ENCODE data around the gene TBX1. TPM values are rescaled to one million over a fixed set of nuclear protein-coding genes. Genes with fewer than 3 reads are reported as not detected.

Gene TBX1
- total and polyA plus RNA-seq, 2 of the 8 experiments (the other 6 are each of a cell fraction or from before 2014, with no cell fraction given), result 0.28 TPM; not detected in 1

DNA sequence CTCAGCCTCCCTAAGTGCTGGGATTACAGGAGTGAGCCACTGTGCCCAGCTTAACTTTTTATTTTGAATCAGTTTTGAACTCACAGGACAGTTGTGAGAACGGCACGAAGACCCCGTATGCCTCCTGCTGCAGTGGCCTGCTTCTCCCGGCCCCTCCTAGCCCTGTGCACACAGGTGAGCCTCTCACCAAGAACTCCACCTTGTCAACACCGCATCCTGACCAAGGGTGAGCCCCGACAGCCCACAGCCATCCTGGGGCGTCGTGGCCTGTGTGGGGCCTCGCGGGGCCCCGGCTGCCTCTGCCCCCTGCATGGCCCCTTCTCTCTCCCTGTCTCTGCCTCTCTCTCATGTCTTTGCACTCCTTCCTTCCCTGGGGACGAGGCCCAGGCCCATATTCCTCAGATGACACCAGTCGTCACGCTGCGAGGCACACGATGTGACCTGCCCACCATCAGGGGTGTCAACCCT lies 55.3 kb downstream of the TBX1 start:
- WGBS, 2 experiments (ENCODE audit: extremely low coverage in 1 of 2, insufficient coverage in 1 of 2, insufficient read length in 1 of 2, insufficient replicate concordance in 2 of 2, low coverage in 1 of 2, low lambda C conversion rate in 2 of 2, missing lambda C conversion rate in 1 of 2), result 98% methylated on average over 16 of the region's 16 CpGs; no CpG with 5 or more reads in 1 of the 2 experiments
- H3K4me3 ChIP-seq (ENCODE audit: extremely low read depth in 1 of 4, insufficient read depth in 2 of 4, low read depth in 3 of 4, low read length in 4 of 4), result no peak overlapping the region
- H4K91ac ChIP-seq (replicated peaks; ENCODE audit: insufficient read length, low read length), result no peak overlapping the region
- H4K8ac ChIP-seq (ENCODE audit: extremely low read depth, insufficient read depth, low read length), result no peak overlapping the region
- H2AK5ac ChIP-seq (ENCODE audit: low read depth, low read length), result no peak overlapping the region
- H3K14ac ChIP-seq (ENCODE audit: insufficient read length), result no peak overlapping the region
- H2BK120ac ChIP-seq (replicated peaks; ENCODE audit: low read depth, low read length), result no peak overlapping the region
- no peaks in the 10 kb centered on the region for H3K36me3 ChIP-seq (ENCODE audit: control insufficient read depth in 2 of 4, insufficient read depth in 4 of 4, low read length in 3 of 4)
- no peak overlapping the region for H3K23ac ChIP-seq (ENCODE audit: insufficient read length)
- no peak overlapping the region for H4K5ac ChIP-seq (ENCODE audit: insufficient read length, low read depth, low read length)
- no peak overlapping the region for H2BK15ac ChIP-seq (ENCODE audit: low read length)
- no peaks in the 10 kb centered on the region for H3K9me3 ChIP-seq (ENCODE audit: insufficient read depth in 2 of 2, low read depth in 1 of 2, low read length in 1 of 2)
- H3K23me2 ChIP-seq (ENCODE audit: low read depth, low read length), result peaks cover 2% of the 10 kb centered on the region; the same call in 1 of the 2 replicates
- H2BK12ac ChIP-seq (ENCODE audit: low read depth, low read length), result no peak overlapping the region
- no peak overlapping the region for H3K4me2 ChIP-seq (ENCODE audit: insufficient read depth in 1 of 2, low read depth in 2 of 2, low read length in 2 of 2)
- no peak overlapping the region for H2BK20ac ChIP-seq (ENCODE audit: low read length)
- peak in 1 of 2 experiments; percentile 35 for DNase-seq (ENCODE audit: low read depth in 1 of 2, low spot score in 2 of 2)
- no peak overlapping the region for H3K4ac ChIP-seq (replicated peaks; ENCODE audit: insufficient read length, low read depth, low read length)
- no peak overlapping the region for H3K18ac ChIP-seq (ENCODE audit: extremely low read depth, low read length)
- H4K20me1 ChIP-seq (replicated peaks in 1 of 2; ENCODE audit: control insufficient read depth in 1 of 2, insufficient read depth in 2 of 2, low read length in 2 of 2), result peaks cover 6 to 8% of the 10 kb centered on the region in 2 experiments
- ChIA-PET POLR2A (ENCODE audit: partially characterized antibody) (no interaction called here), CTCF (ENCODE audit: partially characterized antibody) (interaction anchor here (1.0 kb wide), 1 partner anchor 67 kb away, joined by 4 read pairs; no protein-coding TSS in a partner anchor)
- peaks cover 0 to under 1% (median 0%) of the 10 kb centered on the region in 4 experiments; a peak in 1 of 7 replicates for H3K4me1 ChIP-seq (replicated peaks in 1 of 4; ENCODE audit: control insufficient read depth in 3 of 4, insufficient read depth in 4 of 4, low read length in 3 of 4)
- no peaks in the 10 kb centered on the region for H3K79me1 ChIP-seq (ENCODE audit: low read depth, low read length)
- H3K56ac ChIP-seq (replicated peaks; ENCODE audit: insufficient read length, low read depth, low read length), result no peak overlapping the region
- H3K27ac ChIP-seq (ENCODE audit: low read depth, low read length), result no peak overlapping the region
- TF ChIP-seq CHD2 (IDR thresholded peaks at IDR 0.05; ENCODE audit: low read length) (no peak), HDAC6 (IDR thresholded peaks at IDR 0.05; ENCODE audit: low read depth, low read length) (no peak), BRCA1 (IDR thresholded peaks at IDR 0.05; ENCODE audit: low read depth, low read length) (no peak), ASH2L (IDR thresholded peaks at IDR 0.05; ENCODE audit: low read length) (no peak), CBX8 (IDR thresholded peaks at IDR 0.05; ENCODE audit: borderline replicate concordance, low read depth, low read length) (no peak), JUND (IDR thresholded peaks at IDR 0.05; ENCODE audit: low read length) (no peak), TAF7 (optimal IDR thresholded peaks at IDR 0.05; ENCODE audit: borderline replicate concordance, low read depth, low read length) (no peak)
- TF ChIP-seq, protein P1, sequence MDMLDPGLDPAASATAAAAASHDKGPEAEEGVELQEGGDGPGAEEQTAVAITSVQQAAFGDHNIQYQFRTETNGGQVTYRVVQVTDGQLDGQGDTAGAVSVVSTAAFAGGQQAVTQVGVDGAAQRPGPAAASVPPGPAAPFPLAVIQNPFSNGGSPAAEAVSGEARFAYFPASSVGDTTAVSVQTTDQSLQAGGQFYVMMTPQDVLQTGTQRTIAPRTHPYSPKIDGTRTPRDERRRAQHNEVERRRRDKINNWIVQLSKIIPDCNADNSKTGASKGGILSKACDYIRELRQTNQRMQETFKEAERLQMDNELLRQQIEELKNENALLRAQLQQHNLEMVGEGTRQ (IDR thresholded peaks at IDR 0.05; ENCODE audit: low read length), result no peak
- H3K9ac ChIP-seq (replicated peaks in 1 of 4; ENCODE audit: extremely low read depth in 1 of 4, low read depth in 3 of 4, low read length in 3 of 4), result no peak overlapping the region
- H2BK5ac ChIP-seq (ENCODE audit: low read depth, low read length), result no peak overlapping the region
- FAIRE-seq, result no peak
- H3K27me3 ChIP-seq (replicated peaks in 1 of 4; ENCODE audit: control insufficient read depth in 3 of 4, extremely low read depth in 1 of 4, insufficient read depth in 3 of 4, low read length in 3 of 4), result no peaks in the 10 kb centered on the region
- H2AFZ ChIP-seq (ENCODE audit: low read length), result no peak overlapping the region
- no peaks in the 10 kb centered on the region for H3K79me2 ChIP-seq (ENCODE audit: control insufficient read depth in 1 of 2, insufficient read depth in 2 of 2, low read length in 2 of 2)
